Measurements from ENCODE around the gene COL10A1. TPM values are rescaled to one million over a fixed set of nuclear protein-coding genes. Genes with fewer than 3 reads are reported as not detected.

Gene COL10A1
- total and polyA plus RNA-seq, 2 experiments from 2014 or later: 0.28 to 0.31 TPM

DNA sequence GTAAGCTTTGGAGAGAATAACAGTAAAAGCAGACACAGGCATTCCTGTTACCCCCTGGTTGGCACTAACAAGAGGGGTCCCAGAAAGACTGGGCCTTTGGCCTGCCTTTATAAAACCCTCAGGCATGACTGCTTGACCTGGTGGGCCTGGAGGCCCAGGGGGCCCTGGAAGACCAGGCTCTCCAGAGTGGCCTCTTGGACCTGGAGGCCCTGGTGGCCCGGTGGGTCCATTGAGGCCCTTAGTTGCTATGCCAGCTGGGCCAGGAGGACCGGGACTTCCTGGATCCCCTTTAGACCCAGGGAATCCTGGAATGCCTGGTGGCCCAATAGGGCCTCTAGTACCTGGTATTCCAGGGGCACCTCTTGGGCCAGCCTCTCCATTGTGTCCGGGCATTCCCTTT lies 5.5 kb downstream of the COL10A1 start (continued):
- TF ChIP-seq JUNB (IDR thresholded peaks at IDR 0.05; ENCODE audit: unreplicated experiment) (no peak), POLR2AphosphoS5 (IDR thresholded peaks at IDR 0.05; ENCODE audit: low read depth) (no peak), STAT1 (IDR thresholded peaks at IDR 0.05; ENCODE audit: unreplicated experiment) (no peak), ZNF331 (CRISPR knock-in tag; IDR thresholded peaks at IDR 0.05; ENCODE audit: low read depth) (no peak), EZH2 (IDR thresholded peaks at IDR 0.05; ENCODE audit: low read depth, unreplicated experiment) (no peak), CREB1 (CRISPR knock-in tag; IDR thresholded peaks at IDR 0.05; ENCODE audit: low read depth) (no peak)
- TF ChIP-seq, protein P1, sequence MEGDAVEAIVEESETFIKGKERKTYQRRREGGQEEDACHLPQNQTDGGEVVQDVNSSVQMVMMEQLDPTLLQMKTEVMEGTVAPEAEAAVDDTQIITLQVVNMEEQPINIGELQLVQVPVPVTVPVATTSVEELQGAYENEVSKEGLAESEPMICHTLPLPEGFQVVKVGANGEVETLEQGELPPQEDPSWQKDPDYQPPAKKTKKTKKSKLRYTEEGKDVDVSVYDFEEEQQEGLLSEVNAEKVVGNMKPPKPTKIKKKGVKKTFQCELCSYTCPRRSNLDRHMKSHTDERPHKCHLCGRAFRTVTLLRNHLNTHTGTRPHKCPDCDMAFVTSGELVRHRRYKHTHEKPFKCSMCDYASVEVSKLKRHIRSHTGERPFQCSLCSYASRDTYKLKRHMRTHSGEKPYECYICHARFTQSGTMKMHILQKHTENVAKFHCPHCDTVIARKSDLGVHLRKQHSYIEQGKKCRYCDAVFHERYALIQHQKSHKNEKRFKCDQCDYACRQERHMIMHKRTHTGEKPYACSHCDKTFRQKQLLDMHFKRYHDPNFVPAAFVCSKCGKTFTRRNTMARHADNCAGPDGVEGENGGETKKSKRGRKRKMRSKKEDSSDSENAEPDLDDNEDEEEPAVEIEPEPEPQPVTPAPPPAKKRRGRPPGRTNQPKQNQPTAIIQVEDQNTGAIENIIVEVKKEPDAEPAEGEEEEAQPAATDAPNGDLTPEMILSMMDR (conservative IDR thresholded peaks at IDR 0.05; ENCODE audit: low read depth in 2 of 2): no peak
- TF ChIP-seq, protein P2, sequence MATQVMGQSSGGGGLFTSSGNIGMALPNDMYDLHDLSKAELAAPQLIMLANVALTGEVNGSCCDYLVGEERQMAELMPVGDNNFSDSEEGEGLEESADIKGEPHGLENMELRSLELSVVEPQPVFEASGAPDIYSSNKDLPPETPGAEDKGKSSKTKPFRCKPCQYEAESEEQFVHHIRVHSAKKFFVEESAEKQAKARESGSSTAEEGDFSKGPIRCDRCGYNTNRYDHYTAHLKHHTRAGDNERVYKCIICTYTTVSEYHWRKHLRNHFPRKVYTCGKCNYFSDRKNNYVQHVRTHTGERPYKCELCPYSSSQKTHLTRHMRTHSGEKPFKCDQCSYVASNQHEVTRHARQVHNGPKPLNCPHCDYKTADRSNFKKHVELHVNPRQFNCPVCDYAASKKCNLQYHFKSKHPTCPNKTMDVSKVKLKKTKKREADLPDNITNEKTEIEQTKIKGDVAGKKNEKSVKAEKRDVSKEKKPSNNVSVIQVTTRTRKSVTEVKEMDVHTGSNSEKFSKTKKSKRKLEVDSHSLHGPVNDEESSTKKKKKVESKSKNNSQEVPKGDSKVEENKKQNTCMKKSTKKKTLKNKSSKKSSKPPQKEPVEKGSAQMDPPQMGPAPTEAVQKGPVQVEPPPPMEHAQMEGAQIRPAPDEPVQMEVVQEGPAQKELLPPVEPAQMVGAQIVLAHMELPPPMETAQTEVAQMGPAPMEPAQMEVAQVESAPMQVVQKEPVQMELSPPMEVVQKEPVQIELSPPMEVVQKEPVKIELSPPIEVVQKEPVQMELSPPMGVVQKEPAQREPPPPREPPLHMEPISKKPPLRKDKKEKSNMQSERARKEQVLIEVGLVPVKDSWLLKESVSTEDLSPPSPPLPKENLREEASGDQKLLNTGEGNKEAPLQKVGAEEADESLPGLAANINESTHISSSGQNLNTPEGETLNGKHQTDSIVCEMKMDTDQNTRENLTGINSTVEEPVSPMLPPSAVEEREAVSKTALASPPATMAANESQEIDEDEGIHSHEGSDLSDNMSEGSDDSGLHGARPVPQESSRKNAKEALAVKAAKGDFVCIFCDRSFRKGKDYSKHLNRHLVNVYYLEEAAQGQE (IDR thresholded peaks at IDR 0.05; ENCODE audit: unreplicated experiment): no peak
- TF ChIP-seq, protein P3, sequence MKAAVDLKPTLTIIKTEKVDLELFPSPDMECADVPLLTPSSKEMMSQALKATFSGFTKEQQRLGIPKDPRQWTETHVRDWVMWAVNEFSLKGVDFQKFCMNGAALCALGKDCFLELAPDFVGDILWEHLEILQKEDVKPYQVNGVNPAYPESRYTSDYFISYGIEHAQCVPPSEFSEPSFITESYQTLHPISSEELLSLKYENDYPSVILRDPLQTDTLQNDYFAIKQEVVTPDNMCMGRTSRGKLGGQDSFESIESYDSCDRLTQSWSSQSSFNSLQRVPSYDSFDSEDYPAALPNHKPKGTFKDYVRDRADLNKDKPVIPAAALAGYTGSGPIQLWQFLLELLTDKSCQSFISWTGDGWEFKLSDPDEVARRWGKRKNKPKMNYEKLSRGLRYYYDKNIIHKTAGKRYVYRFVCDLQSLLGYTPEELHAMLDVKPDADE (IDR thresholded peaks at IDR 0.05): no peak

DNA sequence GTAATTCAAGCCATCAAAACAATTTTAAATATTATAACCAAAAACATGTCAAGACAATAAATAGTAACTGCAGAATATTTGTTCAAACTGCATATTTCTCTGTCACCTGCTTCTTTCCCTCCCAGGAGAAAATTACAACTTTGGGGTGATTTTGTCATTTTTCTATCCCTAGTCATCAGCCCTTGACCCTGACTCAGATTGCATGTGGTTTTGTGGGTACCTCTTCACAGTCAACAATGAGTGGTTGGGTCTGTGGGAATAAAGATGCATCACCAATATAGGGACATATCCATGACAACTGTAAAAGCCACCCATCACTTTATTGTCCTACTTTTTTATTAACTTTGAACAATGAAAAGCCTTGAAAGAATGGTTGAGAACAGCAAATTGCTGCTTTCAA lies 7.3 kb downstream of the COL10A1 start:
- Mint-ChIP-seq H3K4me3 (no peak overlapping the region), H3K27me3 (ENCODE audit: insufficient read depth, low read depth, poor library complexity) (no peaks in the 10 kb centered on the region), H3K9me3 (no peaks in the 10 kb centered on the region), H3K4me1 (no peaks in the 10 kb centered on the region), H3K36me3 (ENCODE audit: low read depth) (peaks cover 25% of the 10 kb centered on the region), H3K27ac (no peak overlapping the region)
- no peaks in the 10 kb centered on the region for H3K9me2 ChIP-seq (ENCODE audit: insufficient read depth)
- H3K4me3 ChIP-seq: no peak overlapping the region
- DNase-seq (ENCODE audit: low spot score) (no peak), ATAC-seq (no peak)
- no peaks in the 10 kb centered on the region; the same call in 1 of the 2 replicates for H4K20me1 ChIP-seq (replicated peaks; ENCODE audit: insufficient read depth)
- TF ChIP-seq ZNF114 (CRISPR knock-in tag; IDR thresholded peaks at IDR 0.05): no peak
- H2AFZ ChIP-seq: no peak overlapping the region
- peaks cover 14% of the 10 kb centered on the region for H3K36me3 ChIP-seq (ENCODE audit: insufficient read depth)
- no peaks in the 10 kb centered on the region for H3K27me3 ChIP-seq (ENCODE audit: insufficient read depth)
- H3K4me2 ChIP-seq: no peak overlapping the region
- H3K27ac ChIP-seq (ENCODE audit: low read depth): no peak overlapping the region
- H3F3A ChIP-seq (replicated peaks; ENCODE audit: low read depth): no peaks in the 10 kb centered on the region
- H3K4me1 ChIP-seq (ENCODE audit: insufficient read depth): no peaks in the 10 kb centered on the region
- no peaks in the 10 kb centered on the region for H3K79me2 ChIP-seq (replicated peaks; ENCODE audit: insufficient read depth)

Measured in GM23338 (cell line).